Panc1 (cell line): ENCODE measurements around the gene ADAMTSL3.

ENCODE experiments used
- CTCF ChIP-seq: fragments of 450-650 bp; IDR thresholded peaks from 2 replicates; pipeline ENCODE4 v1.5.1; 2017; ENCODE audit warnings: mild to moderate bottlenecking
- POLR2AphosphoS5 ChIP-seq: IDR thresholded peaks from 2 replicates; pipeline ENCODE4 v1.6.1; 2012; ENCODE audit warnings: mild to moderate bottlenecking, low read depth, low read length, moderate library complexity
- SIN3A ChIP-seq: IDR thresholded peaks from 2 replicates; pipeline ENCODE4 v1.6.1; 2012; ENCODE audit warnings: low read depth, mild to moderate bottlenecking, low read length, moderate library complexity, borderline replicate concordance; ENCODE audit not compliant: insufficient read depth
- TCF7L2 ChIP-seq: IDR thresholded peaks from 2 replicates; pipeline ENCODE4 v1.6.1; 2011; ENCODE audit warnings: mild to moderate bottlenecking, low read depth, low read length, inconsistent platforms

GRCh38 chr15:83710452-83710851 lies 56.5 kb downstream of the ADAMTSL3 start:
- TF ChIP-seq CTCF = no peak
- no peak for TF ChIP-seq POLR2AphosphoS5
- TF ChIP-seq TCF7L2 = no peak
- no peak for TF ChIP-seq SIN3A
